Measurements from ENCODE around the gene SKAP2. TPM values are rescaled to one million over a fixed set of nuclear protein-coding genes. Genes with fewer than 3 reads are reported as not detected.

SKAP2 gene
- total RNA-seq, 1 donor from 2014 or later = 43.3 TPM

GRCh38 chr7:26642416-26642815, 222.0 kb downstream of the SKAP2 start:
- DNase-seq (ENCODE audit: low read depth) = no peak

- no peak for DNase-seq (ENCODE audit: low read depth)
These were observed 224.7 kb downstream of the SKAP2 start for GRCh38 chr7:26639695-26640094.

- DNase-seq (ENCODE audit: low read depth) = no peak
These were observed 225.3 kb downstream of the SKAP2 start for GRCh38 chr7:26639111-26639510.

- DNase-seq (ENCODE audit: low read depth) = no peak
These were observed 226.2 kb downstream of the SKAP2 start for GRCh38 chr7:26638140-26638539.

GRCh38 chr7:26637610-26638009, 226.8 kb downstream of the SKAP2 start:
- no peak for DNase-seq (ENCODE audit: low read depth)

GRCh38 chr7:26636808-26637207, 227.6 kb downstream of the SKAP2 start:
- DNase-seq (ENCODE audit: low read depth) = no peak

- no peak for DNase-seq (ENCODE audit: low read depth)
These were observed 230.8 kb downstream of the SKAP2 start for GRCh38 chr7:26633557-26633956.

- no peak for DNase-seq (ENCODE audit: low read depth)
These were observed 232.8 kb downstream of the SKAP2 start for GRCh38 chr7:26631601-26632000.

- no peak for DNase-seq (ENCODE audit: low read depth)
These were observed 233.3 kb downstream of the SKAP2 start for GRCh38 chr7:26630941-26631580.

- no peak for DNase-seq (ENCODE audit: low read depth)
These were observed 234.0 kb downstream of the SKAP2 start for GRCh38 chr7:26630361-26630760.

- no peak for DNase-seq (ENCODE audit: low read depth)
These were observed 234.7 kb downstream of the SKAP2 start for GRCh38 chr7:26629696-26630095.

- DNase-seq (ENCODE audit: low read depth) = no peak
These were observed 236.5 kb downstream of the SKAP2 start for GRCh38 chr7:26627891-26628341.

GRCh38 chr7:26627221-26627620, 237.2 kb downstream of the SKAP2 start:
- no peak for DNase-seq (ENCODE audit: low read depth)

GRCh38 chr7:26626687-26627086, 237.7 kb downstream of the SKAP2 start:
- DNase-seq (ENCODE audit: low read depth) = no peak

GRCh38 chr7:26626156-26626555, 238.2 kb downstream of the SKAP2 start:
- no peak for DNase-seq (ENCODE audit: low read depth)

GRCh38 chr7:26625286-26625685, 239.1 kb downstream of the SKAP2 start:
- DNase-seq (ENCODE audit: low read depth) = no peak

- DNase-seq (ENCODE audit: low read depth) = no peak
These were observed 239.6 kb downstream of the SKAP2 start for GRCh38 chr7:26624839-26625238.

GRCh38 chr7:26624431-26624830, 240.0 kb downstream of the SKAP2 start:
- DNase-seq (ENCODE audit: low read depth) = no peak

GRCh38 chr7:26620352-26620751, 244.0 kb downstream of the SKAP2 start:
- DNase-seq (ENCODE audit: low read depth) = no peak

GRCh38 chr7:26619348-26619984, 244.9 kb downstream of the SKAP2 start:
- DNase-seq (ENCODE audit: low read depth) = no peak

GRCh38 chr7:26618898-26619297, 245.5 kb downstream of the SKAP2 start:
- no peak for DNase-seq (ENCODE audit: low read depth)

GRCh38 chr7:26618449-26618848, 245.9 kb downstream of the SKAP2 start:
- no peak for DNase-seq (ENCODE audit: low read depth)
